Head of caudate nucleus (tissue), 42 donors: Measurements from ENCODE around the gene SMOC1.
A peak's percentile ranks its signal among the peaks of the same experiment; 100 is the strongest.

Experiments
- DNase-seq, 42 donors: peaks; one replicate each; pipeline versions ENCODE4 v3.0.0 to v3.0.0-alpha.2; 2020 to 2021; ENCODE audit warnings: mixed read lengths in 7 of 42
- intact Hi-C: fragments of 100-400 bp; cut with DNase I; formaldehyde crosslinking; loops from one replicate; pipeline ENCODE4 v1.15.0; 2022

The SMOC1 gene

GRCh38 chr14:69928111-69928523 is 48.9 kb downstream of the SMOC1 start:
- intact Hi-C loops = no loop called here
- DNase-seq = no peak

- DNase-seq = no peak
- intact Hi-C loops = no loop called here
Observed at GRCh38 chr14:69930780-69931379, 51.7 kb downstream of the SMOC1 start.

GRCh38 chr14:69931960-69932359 is 52.7 kb downstream of the SMOC1 start:
- DNase-seq = no peak
- intact Hi-C loops = no loop called here

- no peak for DNase-seq
- intact Hi-C loops = no loop called here
Observed at GRCh38 chr14:69932391-69932790, 53.2 kb downstream of the SMOC1 start.

GRCh38 chr14:69933623-69934275 is 54.5 kb downstream of the SMOC1 start:
- no peak for DNase-seq
- intact Hi-C loops = no loop called here

- intact Hi-C loops = no loop called here
- DNase-seq = no peak
Observed at GRCh38 chr14:69937367-69938081, 58.3 kb downstream of the SMOC1 start.

GRCh38 chr14:69938751-69939150 is 59.5 kb downstream of the SMOC1 start:
- DNase-seq = no peak
- intact Hi-C loops = no loop called here

GRCh38 chr14:69941768-69942742 is 62.8 kb downstream of the SMOC1 start:
- intact Hi-C loops = no loop called here

GRCh38 chr14:69943084-69943780 is 64.0 kb downstream of the SMOC1 start:
- intact Hi-C loops = no loop called here
- DNase-seq = no peak

More at GRCh38 chr14:69941768-69942742, 62.8 kb downstream of the SMOC1 start:
- no peak for DNase-seq

- no peak for DNase-seq
- intact Hi-C loops = no loop called here
Observed at GRCh38 chr14:69945347-69945746, 66.1 kb downstream of the SMOC1 start.

GRCh38 chr14:69945912-69946311 is 66.7 kb downstream of the SMOC1 start:
- intact Hi-C loops = no loop called here
- no peak for DNase-seq

GRCh38 chr14:69948351-69948750 is 69.1 kb downstream of the SMOC1 start:
- intact Hi-C loops = no loop called here
- DNase-seq = peak in 1 of 42 donors; percentile 16

- no peak for DNase-seq
- intact Hi-C loops = no loop called here
Observed at GRCh38 chr14:69951263-69951662, 72.0 kb downstream of the SMOC1 start.

- no peak for DNase-seq
- intact Hi-C loops = no loop called here
Observed at GRCh38 chr14:69951935-69952334, 72.7 kb downstream of the SMOC1 start.

- DNase-seq = peak in 29 of 42 donors; percentile 12 to 71 (median 43)
- intact Hi-C loops = no loop called here
Observed at GRCh38 chr14:69953266-69953915, 74.2 kb downstream of the SMOC1 start.

- intact Hi-C loops = no loop called here
Observed at GRCh38 chr14:69955855-69956845, 76.9 kb downstream of the SMOC1 start.

GRCh38 chr14:69956970-69957369 is 77.8 kb downstream of the SMOC1 start:
- DNase-seq = peak in 23 of 42 donors; percentile 18 to 68 (median 35)
- intact Hi-C loops = no loop called here

More at GRCh38 chr14:69955855-69956845, 76.9 kb downstream of the SMOC1 start:
- peak in 12 of 42 donors; percentile 20 to 71 (median 46) for DNase-seq
